ENCODE data around the gene TAGLN3. TPM values are rescaled to one million over a fixed set of nuclear protein-coding genes. Genes with fewer than 3 reads are reported as not detected.
A peak's percentile ranks its signal among the peaks of the same experiment; 100 is the strongest.

The TAGLN3 gene
- total and polyA plus RNA-seq, 8 donors = 0.50 to 3.6 (median 2.6) TPM; not detected in 1

DNA sequence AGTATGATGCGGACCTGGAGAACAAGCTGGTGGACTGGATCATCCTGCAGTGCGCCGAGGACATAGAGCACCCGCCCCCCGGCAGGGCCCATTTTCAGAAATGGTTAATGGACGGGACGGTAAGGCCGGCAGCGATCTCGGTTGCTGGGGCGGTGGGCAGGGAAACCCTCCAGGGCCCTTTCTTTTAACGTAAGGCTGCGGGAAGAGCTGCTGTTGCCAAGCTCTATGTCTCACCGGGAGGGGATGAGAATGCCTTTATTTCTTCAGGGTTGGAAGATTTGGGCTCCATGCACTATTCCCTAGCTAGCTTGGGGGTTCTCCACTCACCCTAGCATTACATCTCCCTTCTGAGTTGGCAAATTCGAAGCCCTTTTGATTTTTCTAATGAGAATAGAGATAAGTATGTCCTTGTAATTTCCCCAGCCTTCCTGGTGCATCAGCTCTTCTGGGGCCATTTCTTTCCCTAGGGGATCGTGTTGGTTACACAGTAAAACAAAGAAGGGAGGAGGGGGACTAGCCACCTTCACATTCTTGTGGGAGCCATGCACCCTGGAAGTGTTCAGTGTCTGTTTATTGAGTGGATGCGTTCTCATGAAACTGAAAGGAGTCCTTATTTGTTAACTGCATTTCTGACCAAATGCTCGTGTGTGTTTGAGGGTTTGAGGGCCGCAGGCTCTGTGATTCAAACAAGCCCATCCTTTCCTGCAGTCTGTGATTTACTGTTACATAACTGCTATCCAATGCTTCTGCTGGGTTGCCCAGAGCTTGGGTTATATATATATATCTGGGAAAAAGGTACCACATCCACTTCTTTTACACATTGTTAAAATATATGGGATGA lies 982 bp downstream of the TAGLN3 start:
- H3K27me3 ChIP-seq = peaks cover 5 to 33% of the 10 kb centered on the region in 2 donors
- peak overlapping the region in 1 of 2 donors; percentile 22 for H3K4me3 ChIP-seq
- no peaks in the 10 kb centered on the region for H3K36me3 ChIP-seq
- DNase-seq (no peak), ATAC-seq (no peak)
- TF ChIP-seq, protein P1, sequence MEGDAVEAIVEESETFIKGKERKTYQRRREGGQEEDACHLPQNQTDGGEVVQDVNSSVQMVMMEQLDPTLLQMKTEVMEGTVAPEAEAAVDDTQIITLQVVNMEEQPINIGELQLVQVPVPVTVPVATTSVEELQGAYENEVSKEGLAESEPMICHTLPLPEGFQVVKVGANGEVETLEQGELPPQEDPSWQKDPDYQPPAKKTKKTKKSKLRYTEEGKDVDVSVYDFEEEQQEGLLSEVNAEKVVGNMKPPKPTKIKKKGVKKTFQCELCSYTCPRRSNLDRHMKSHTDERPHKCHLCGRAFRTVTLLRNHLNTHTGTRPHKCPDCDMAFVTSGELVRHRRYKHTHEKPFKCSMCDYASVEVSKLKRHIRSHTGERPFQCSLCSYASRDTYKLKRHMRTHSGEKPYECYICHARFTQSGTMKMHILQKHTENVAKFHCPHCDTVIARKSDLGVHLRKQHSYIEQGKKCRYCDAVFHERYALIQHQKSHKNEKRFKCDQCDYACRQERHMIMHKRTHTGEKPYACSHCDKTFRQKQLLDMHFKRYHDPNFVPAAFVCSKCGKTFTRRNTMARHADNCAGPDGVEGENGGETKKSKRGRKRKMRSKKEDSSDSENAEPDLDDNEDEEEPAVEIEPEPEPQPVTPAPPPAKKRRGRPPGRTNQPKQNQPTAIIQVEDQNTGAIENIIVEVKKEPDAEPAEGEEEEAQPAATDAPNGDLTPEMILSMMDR (IDR thresholded peaks at IDR 0.05) = no peak
- intact Hi-C loops (cut with DNase I) = no loop called here
- peaks cover 0 to 12% of the 10 kb centered on the region in 2 donors for H3K4me1 ChIP-seq
- no peak overlapping the region for H3K27ac ChIP-seq
- no peaks in the 10 kb centered on the region for H3K9me3 ChIP-seq

DNA sequence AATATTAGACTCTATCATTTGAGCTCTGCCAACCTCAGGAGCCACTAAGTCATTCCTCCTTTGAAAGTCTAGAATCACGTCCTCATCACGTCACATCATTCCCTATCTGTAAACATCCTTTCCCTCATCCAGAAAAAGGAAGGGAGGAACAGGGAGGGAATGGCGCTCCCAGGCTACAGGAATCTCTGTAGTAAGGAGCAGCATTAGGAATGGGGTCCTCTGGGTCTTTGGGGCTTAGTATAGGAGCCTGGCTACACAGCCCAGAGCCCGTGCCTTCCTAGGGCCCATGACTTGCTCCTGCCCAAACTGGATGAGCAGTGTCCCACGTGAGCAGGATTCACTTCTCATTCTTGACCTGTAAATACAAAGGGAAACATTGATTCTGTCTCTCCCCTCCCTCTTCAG lies 1.6 kb downstream of the TAGLN3 start:
- Histone ChIP-seq H3K27ac (no peak overlapping the region), H3K4me1 (peaks cover 0 to 12% of the 10 kb centered on the region in 2 donors), H3K9me3 (no peaks in the 10 kb centered on the region), H3K27me3 (peaks cover 5 to 33% of the 10 kb centered on the region in 2 donors), H3K36me3 (no peaks in the 10 kb centered on the region), H3K4me3 (no peak overlapping the region)
- TF ChIP-seq, protein P1 (IDR thresholded peaks at IDR 0.05) = no peak
- no peak for ATAC-seq
- DNase-seq = no peak
- intact Hi-C loops (cut with DNase I) = no loop called here

DNA sequence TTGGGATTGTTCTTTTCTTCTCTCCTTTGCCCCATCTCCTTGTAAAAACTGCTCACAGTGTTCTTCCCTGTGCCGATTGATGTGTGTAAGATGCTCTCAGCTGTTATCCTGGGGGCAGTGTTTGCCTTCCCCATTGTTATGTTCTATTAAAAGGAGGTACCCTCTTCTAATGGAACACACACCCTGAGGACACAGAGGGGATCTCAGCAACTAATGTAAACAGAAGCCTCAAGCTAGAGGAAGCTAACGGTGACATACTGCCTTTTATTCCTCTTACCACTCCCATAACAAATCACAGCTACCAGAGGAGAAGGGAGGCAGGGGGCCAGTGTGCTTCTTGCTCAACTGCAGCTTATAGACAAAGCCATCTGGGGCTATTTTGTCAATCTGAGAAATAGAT lies 2.2 kb downstream of the TAGLN3 start:
- Histone ChIP-seq H3K36me3 (no peaks in the 10 kb centered on the region), H3K27ac (no peak overlapping the region), H3K4me1 (peaks cover 0 to 12% of the 10 kb centered on the region in 2 donors), H3K27me3 (peaks cover 5 to 33% of the 10 kb centered on the region in 2 donors), H3K4me3 (no peak overlapping the region), H3K9me3 (no peaks in the 10 kb centered on the region)
- DNase-seq = no peak
- ATAC-seq = no peak
- intact Hi-C loops (cut with DNase I) = no loop called here
- TF ChIP-seq, protein P1 (IDR thresholded peaks at IDR 0.05) = no peak

DNA sequence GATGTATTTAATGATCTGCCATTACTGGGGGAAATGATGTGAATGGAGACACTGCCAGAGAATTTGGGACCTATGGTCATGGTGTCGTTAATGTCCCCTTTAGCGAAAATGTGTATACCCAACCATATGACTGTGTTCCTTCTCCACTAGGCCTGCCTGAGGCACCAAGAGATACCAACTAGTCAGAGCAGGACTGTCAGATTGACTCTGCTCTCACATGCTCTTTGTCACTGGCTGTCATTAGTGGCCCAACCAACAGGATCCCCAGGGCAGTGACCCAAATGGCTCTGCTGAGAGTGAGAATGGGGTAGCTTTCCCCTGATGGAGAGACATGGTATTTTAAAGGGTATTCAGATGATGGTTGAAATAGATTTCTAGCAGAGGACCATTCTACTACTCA lies 2.8 kb downstream of the TAGLN3 start:
- Histone ChIP-seq H3K4me1 (peaks cover 0 to 12% of the 10 kb centered on the region in 2 donors), H3K9me3 (no peaks in the 10 kb centered on the region)
- intact Hi-C loops (cut with DNase I) = no loop called here

More for the DNA sequence above, 2.8 kb downstream of the TAGLN3 start:
- no peak overlapping the region for H3K27ac ChIP-seq
- DNase-seq = no peak
- TF ChIP-seq, protein P1 (IDR thresholded peaks at IDR 0.05) = no peak
- H3K27me3 ChIP-seq = peaks cover 5 to 33% of the 10 kb centered on the region in 2 donors
- no peak for ATAC-seq
- H3K4me3 ChIP-seq = no peak overlapping the region
- no peaks in the 10 kb centered on the region for H3K36me3 ChIP-seq

Measured in left lung (tissue), 10 donors.